HL-60 (cell line): ENCODE measurements around the gene SCAF4.

Source experiments
- GABPA ChIP-seq: IDR thresholded peaks from 2 replicates; pipeline ENCODE4 v1.6.1; 2012; ENCODE audit warnings: low read depth
- POLR2AphosphoS5 ChIP-seq: IDR thresholded peaks from 2 replicates; pipeline ENCODE4 v1.6.1; 2012; ENCODE audit warnings: low read depth
- SPI1 ChIP-seq: IDR thresholded peaks from 2 replicates; pipeline ENCODE4 v1.6.1; 2012; ENCODE audit warnings: low read depth, mild to moderate bottlenecking, borderline replicate concordance
- TF ChIP-seq, protein P1 (sequence below): IDR thresholded peaks from one replicate; pipeline ENCODE4 v1.5.1; 2011; ENCODE audit warnings: low read length, control low read depth, inconsistent platforms; ENCODE audit not compliant: insufficient read depth
- TF ChIP-seq, protein P2 (sequence below): IDR thresholded peaks from 2 replicates; pipeline ENCODE4 v1.6.1; 2012; ENCODE audit warnings: low read depth; ENCODE audit not compliant: insufficient replicate concordance

DNA sequence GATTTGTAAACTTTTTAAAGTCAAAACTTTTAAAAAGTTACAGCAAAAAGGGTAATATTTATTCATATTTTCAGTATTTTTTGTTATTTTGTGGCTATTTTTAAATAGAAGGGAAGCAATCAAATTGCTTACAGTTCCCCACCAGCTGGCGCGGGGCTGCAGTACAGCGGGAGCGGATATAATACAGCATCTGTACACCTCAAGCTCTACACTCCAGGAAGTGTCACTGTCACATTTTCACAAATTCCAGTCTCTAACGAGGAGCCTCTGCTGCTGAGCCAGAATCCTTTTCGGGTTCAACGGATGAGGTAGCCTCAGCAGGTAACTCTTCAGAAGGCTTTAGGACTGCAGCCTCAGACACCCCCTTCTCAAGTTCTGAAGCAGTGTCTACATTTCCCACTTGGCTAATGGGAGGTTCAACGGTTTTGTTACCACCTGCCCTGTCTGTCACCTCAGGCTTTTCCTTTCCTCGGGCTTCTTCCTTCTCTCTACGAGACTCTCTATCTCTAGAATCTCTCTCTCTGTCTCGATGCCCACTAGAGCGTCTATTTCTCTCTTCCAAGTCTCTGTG, 60.7 kb downstream of the SCAF4 start:
- TF ChIP-seq, protein P1, sequence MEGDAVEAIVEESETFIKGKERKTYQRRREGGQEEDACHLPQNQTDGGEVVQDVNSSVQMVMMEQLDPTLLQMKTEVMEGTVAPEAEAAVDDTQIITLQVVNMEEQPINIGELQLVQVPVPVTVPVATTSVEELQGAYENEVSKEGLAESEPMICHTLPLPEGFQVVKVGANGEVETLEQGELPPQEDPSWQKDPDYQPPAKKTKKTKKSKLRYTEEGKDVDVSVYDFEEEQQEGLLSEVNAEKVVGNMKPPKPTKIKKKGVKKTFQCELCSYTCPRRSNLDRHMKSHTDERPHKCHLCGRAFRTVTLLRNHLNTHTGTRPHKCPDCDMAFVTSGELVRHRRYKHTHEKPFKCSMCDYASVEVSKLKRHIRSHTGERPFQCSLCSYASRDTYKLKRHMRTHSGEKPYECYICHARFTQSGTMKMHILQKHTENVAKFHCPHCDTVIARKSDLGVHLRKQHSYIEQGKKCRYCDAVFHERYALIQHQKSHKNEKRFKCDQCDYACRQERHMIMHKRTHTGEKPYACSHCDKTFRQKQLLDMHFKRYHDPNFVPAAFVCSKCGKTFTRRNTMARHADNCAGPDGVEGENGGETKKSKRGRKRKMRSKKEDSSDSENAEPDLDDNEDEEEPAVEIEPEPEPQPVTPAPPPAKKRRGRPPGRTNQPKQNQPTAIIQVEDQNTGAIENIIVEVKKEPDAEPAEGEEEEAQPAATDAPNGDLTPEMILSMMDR: no peak
- TF ChIP-seq, protein P2, sequence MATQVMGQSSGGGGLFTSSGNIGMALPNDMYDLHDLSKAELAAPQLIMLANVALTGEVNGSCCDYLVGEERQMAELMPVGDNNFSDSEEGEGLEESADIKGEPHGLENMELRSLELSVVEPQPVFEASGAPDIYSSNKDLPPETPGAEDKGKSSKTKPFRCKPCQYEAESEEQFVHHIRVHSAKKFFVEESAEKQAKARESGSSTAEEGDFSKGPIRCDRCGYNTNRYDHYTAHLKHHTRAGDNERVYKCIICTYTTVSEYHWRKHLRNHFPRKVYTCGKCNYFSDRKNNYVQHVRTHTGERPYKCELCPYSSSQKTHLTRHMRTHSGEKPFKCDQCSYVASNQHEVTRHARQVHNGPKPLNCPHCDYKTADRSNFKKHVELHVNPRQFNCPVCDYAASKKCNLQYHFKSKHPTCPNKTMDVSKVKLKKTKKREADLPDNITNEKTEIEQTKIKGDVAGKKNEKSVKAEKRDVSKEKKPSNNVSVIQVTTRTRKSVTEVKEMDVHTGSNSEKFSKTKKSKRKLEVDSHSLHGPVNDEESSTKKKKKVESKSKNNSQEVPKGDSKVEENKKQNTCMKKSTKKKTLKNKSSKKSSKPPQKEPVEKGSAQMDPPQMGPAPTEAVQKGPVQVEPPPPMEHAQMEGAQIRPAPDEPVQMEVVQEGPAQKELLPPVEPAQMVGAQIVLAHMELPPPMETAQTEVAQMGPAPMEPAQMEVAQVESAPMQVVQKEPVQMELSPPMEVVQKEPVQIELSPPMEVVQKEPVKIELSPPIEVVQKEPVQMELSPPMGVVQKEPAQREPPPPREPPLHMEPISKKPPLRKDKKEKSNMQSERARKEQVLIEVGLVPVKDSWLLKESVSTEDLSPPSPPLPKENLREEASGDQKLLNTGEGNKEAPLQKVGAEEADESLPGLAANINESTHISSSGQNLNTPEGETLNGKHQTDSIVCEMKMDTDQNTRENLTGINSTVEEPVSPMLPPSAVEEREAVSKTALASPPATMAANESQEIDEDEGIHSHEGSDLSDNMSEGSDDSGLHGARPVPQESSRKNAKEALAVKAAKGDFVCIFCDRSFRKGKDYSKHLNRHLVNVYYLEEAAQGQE: no peak
- no peak; the same call in 1 of the 2 replicates for TF ChIP-seq POLR2AphosphoS5
- TF ChIP-seq GABPA: no peak
- no peak for TF ChIP-seq SPI1
